OCI-LY3 (cell line): ENCODE measurements around the gene MTHFR.

Experiments used
- EZH2phosphoT487 ChIP-seq: fragments of 200-600 bp; shearing (Covaris generic); IDR thresholded peaks from 2 replicates; pipeline ENCODE4 v1.6.1; 2018; ENCODE audit warnings: antibody characterized with exemption, mixed run types, low read depth
- TF ChIP-seq, protein P1 (sequence below): fragments of 200-600, 300-600 bp; sonication (generic); IDR thresholded peaks from 2 replicates; pipeline ENCODE4 v1.5.1; 2014; ENCODE audit warnings: antibody characterized with exemption, low read length, low read depth

GRCh38 chr1:11778844-11779623 lies 26.7 kb downstream of the MTHFR start:
- TF ChIP-seq, protein P1, sequence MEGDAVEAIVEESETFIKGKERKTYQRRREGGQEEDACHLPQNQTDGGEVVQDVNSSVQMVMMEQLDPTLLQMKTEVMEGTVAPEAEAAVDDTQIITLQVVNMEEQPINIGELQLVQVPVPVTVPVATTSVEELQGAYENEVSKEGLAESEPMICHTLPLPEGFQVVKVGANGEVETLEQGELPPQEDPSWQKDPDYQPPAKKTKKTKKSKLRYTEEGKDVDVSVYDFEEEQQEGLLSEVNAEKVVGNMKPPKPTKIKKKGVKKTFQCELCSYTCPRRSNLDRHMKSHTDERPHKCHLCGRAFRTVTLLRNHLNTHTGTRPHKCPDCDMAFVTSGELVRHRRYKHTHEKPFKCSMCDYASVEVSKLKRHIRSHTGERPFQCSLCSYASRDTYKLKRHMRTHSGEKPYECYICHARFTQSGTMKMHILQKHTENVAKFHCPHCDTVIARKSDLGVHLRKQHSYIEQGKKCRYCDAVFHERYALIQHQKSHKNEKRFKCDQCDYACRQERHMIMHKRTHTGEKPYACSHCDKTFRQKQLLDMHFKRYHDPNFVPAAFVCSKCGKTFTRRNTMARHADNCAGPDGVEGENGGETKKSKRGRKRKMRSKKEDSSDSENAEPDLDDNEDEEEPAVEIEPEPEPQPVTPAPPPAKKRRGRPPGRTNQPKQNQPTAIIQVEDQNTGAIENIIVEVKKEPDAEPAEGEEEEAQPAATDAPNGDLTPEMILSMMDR = no peak
- TF ChIP-seq EZH2phosphoT487 = no peak
